GM20000 (cell line): ENCODE measurements around the gene HDAC3.

Experiments
- DNase-seq: peaks from one replicate; pipeline ENCODE4 v3.0.0; 2012; ENCODE audit warnings: low spot score
- TF ChIP-seq, protein P1 (sequence below): IDR thresholded peaks from 2 replicates; pipeline ENCODE4 v1.5.1; 2012; ENCODE audit warnings: mild to moderate bottlenecking, control low read depth; ENCODE audit errors: extremely low read depth, missing control alignments

Gene HDAC3

DNA sequence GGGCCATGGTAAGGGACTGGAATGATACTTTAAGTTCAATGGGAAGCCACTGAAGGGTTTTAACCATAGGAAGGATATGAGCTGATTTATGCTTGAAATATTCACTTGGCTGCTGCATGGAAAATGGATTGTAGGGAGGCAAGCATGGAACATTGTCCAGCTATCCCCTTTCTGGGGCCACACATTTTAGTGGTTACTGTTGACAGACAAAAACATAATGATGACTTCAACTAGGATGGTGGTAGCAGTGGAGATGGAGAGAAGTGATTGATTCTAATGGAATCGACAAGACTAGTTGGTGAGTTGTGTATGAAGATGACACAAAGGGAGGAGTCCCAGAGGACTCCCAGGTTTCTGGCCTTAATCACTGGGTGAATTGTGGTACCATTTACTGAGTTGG is 20.8 kb upstream of the HDAC3 start:
- TF ChIP-seq, protein P1, sequence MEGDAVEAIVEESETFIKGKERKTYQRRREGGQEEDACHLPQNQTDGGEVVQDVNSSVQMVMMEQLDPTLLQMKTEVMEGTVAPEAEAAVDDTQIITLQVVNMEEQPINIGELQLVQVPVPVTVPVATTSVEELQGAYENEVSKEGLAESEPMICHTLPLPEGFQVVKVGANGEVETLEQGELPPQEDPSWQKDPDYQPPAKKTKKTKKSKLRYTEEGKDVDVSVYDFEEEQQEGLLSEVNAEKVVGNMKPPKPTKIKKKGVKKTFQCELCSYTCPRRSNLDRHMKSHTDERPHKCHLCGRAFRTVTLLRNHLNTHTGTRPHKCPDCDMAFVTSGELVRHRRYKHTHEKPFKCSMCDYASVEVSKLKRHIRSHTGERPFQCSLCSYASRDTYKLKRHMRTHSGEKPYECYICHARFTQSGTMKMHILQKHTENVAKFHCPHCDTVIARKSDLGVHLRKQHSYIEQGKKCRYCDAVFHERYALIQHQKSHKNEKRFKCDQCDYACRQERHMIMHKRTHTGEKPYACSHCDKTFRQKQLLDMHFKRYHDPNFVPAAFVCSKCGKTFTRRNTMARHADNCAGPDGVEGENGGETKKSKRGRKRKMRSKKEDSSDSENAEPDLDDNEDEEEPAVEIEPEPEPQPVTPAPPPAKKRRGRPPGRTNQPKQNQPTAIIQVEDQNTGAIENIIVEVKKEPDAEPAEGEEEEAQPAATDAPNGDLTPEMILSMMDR: no peak
- no peak for DNase-seq

DNA sequence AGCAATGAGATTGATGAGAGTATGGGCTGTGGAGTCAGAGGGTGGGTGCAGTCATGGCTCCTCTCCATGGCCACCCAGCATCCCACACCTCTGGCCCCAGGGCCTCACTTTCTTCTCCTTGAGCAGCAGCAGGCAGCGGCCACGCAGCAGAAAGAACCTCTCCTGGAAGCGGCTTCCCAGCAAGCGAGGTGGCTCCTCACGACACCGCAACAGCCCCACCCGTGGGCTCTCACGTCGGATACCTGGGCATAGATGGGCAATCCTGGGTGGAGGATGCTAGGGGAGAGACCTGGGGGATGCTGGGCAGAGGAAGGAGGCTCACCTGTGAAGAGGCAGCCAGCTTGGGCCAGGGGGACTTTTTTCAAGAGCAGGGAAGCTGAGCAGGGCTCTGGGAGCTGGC is 19.7 kb upstream of the HDAC3 start:
- no peak for DNase-seq
- TF ChIP-seq, protein P1: no peak

DNA sequence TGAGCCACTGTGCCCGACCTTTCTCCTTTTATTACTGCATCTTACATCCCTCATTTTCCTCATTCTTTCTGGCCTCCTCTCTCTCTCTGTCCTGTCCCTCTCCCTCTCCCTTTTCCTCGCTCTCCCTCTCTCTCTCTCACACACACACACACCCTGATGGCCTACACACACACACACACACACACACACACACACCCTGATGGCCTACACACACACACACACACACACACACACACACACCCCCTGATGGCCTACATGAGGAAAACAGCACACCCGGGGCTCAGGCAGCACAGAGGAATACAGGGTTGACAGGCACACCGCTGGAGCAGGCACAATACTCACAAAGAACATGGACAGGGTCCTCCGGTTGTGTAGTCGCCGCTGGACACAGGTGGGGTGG is 18.4 kb upstream of the HDAC3 start:
- TF ChIP-seq, protein P1: no peak
- DNase-seq: no peak

DNA sequence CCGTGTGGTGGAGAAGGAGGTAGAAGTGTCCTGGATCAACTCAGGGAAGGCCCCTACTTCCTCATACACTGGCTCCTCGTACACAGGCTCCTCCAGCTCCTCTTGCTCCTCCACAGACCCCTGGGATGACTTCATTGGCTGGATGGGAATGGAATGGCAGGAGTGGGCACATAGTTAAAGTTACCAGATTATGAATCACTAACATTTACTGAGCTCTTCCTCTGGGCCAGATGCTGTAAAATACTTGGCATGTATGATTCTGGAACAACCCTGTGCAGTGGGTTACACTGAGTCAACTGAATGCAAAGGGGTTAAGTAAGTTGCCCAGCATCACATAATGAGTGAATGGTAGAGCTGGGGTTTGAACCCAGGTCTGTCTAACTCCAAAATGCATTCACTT is 17.6 kb upstream of the HDAC3 start:
- TF ChIP-seq, protein P1: no peak
- DNase-seq: no peak

DNA sequence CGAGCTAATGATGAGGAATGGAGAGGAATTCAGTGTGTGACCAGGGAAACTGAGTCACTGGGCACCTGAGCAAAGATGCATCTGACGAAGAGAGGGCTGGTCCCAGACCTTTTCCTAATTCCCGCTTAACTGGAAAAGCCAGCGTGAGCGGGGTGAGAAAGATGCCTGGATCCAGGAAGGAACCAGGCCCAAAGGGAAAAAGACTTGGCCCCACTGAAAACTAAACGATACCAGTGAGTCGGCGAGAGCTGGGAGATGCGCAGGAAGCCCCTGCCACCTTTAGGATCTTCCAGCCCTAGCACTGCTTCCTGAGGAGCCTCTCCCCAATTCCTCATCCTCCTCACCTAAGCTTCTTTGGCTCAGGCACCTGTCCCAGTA is 15.1 kb upstream of the HDAC3 start:
- TF ChIP-seq, protein P1: no peak
- no peak for DNase-seq

DNA sequence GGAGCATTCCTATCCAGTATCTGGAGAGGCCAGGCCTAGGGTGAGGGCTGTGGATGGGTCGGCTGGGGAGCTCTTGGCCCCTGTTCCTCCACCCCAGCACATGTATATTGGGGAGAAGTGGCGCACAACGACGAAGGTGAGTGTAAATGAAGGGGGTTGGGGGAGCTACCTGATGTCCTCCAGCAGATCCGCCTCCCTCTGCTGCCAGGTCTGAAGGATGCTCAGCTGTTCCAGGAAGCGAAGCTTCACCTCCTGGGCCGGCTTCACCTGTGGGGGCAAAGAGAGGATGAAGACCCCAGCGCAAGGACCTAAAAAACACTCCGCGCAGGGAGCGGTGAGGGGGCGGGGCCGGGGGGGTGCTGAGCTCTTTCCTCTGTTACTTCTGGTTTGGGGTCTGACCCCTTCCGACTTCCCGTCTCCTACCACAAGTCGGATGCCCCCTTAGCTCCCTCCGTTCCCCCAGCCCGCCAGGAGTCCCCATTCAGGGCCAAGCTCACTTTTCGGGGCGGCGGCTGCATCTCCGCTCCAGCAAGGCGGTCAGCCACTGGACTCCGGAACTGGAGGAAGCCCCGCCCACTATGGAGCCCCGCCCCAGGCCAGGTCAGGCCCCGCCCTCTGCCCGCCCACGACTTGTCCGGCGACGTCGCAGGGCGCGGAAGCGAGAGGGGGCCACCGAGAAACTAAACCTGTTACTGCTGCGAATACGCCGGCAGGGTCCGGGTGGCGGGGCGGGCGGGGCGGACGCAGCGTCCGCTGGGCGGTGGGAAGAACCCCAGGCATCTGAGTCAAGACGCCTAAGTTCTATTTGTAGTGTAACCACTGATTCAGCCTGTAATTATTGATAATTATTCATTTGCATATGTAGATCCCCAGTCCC is 14.4 kb upstream of the HDAC3 start, which contains the start of gene FCHSD1:
Gene FCHSD1, minus strand, starts transcription at position 568 of the 877 bp plus-strand sequence. Its CDS starts 50 bp downstream, at position 518.
- DNase-seq: peak; percentile 98

DNA sequence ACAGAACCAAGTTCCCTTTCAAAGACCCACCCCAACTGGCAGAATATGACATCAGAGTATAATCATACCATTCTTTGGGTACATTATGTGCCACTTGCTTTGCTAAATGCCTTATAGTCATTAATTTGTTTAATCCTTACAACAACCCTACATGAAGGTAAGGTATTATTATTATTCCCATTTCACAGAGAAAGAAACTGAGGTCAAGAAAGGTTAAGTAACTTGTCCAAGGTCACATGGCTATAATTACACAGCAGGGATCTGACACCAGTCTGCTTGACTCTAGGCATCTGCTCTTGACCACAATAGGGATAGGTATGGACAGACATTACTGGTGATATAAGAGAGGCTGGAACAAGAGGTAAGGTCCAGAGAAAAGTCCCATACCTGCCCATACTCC is 13.3 kb upstream of the HDAC3 start:
- TF ChIP-seq, protein P1: no peak
- DNase-seq: no peak

More for the DNA sequence above, 14.4 kb upstream of the HDAC3 start, which contains the start of gene FCHSD1:
- TF ChIP-seq, protein P1: no peak
